GM23338 (cell line): ENCODE measurements around the gene TSPAN4. TPM values are rescaled to one million over a fixed set of nuclear protein-coding genes. Genes with fewer than 3 reads are reported as not detected.

Experiments used
- ATAC-seq: fragments of 200-7000 bp; cut with Tn5 transposase; 3 replicates; pipeline ENCODE4 v1.9.1; 2020
- DNase-seq: peaks from one replicate; pipeline ENCODE4 v3.0.0-alpha.2; 2015; ENCODE audit warnings: low spot score
- H2AFZ ChIP-seq: fragments of 200-600 bp; sonication (generic); 2 replicates; pipeline ENCODE4 v1.8.0; 2016; ENCODE audit warnings: antibody characterized with exemption, mild to moderate bottlenecking, moderate library complexity
- H3F3A ChIP-seq: fragments of 200-600 bp; sonication (generic); replicated peaks from 2 replicates; pipeline ENCODE4 v1.8.0; 2017; ENCODE audit warnings: antibody characterized with exemption, mixed run types, low read depth
- H3K27ac ChIP-seq: fragments of 200-600 bp; sonication (generic); 2 replicates; pipeline ENCODE4 v1.6.1; 2016; ENCODE audit warnings: low read depth
- H3K27me3 ChIP-seq: fragments of 200-600 bp; sonication (generic); 2 replicates; pipeline ENCODE4 v1.8.0; 2016; ENCODE audit warnings: mild to moderate bottlenecking, mixed run types, moderate library complexity; ENCODE audit not compliant: insufficient read depth
- H3K36me3 ChIP-seq: fragments of 200-600 bp; sonication (generic); 2 replicates; pipeline ENCODE4 v1.8.0; 2016; ENCODE audit warnings: mild to moderate bottlenecking; ENCODE audit not compliant: insufficient read depth
- H3K4me1 ChIP-seq: fragments of 200-600 bp; sonication (generic); 2 replicates; pipeline ENCODE4 v1.8.0; 2016; ENCODE audit warnings: mild to moderate bottlenecking, moderate library complexity; ENCODE audit not compliant: insufficient read depth
- H3K4me2 ChIP-seq: fragments of 200-600 bp; sonication (generic); 2 replicates; pipeline ENCODE4 v1.7.1; 2017; ENCODE audit warnings: mixed run types
- H3K4me3 ChIP-seq: fragments of 200-600 bp; sonication (generic); 2 replicates; pipeline ENCODE4 v1.6.1; 2016; ENCODE audit warnings: mixed run types
- H3K79me2 ChIP-seq: fragments of 200-600 bp; sonication (generic); replicated peaks from 2 replicates; pipeline ENCODE4 v1.8.0; 2017; ENCODE audit warnings: mild to moderate bottlenecking; ENCODE audit not compliant: insufficient read depth
- H3K9me2 ChIP-seq: fragments of 200-600 bp; sonication (generic); 2 replicates; pipeline ENCODE4 v1.8.0; 2017; ENCODE audit not compliant: insufficient read depth
- H4K20me1 ChIP-seq: fragments of 200-600 bp; sonication (generic); replicated peaks from 2 replicates; pipeline ENCODE4 v1.8.0; 2017; ENCODE audit warnings: mild to moderate bottlenecking; ENCODE audit not compliant: insufficient read depth
- H3K27ac Mint-ChIP-seq: 2 replicates; pipeline ENCODE4 v1.8.0; 2020; ENCODE audit warnings: inconsistent platforms, mild to moderate bottlenecking, moderate library complexity, mixed read lengths
- H3K27me3 Mint-ChIP-seq: 3 replicates; pipeline ENCODE4 v1.8.0; 2022; ENCODE audit warnings: low read depth, mild to moderate bottlenecking, moderate library complexity, mixed read lengths, inconsistent platforms; ENCODE audit not compliant: insufficient read depth, poor library complexity
- H3K36me3 Mint-ChIP-seq: 3 replicates; pipeline ENCODE4 v1.8.0; 2021; ENCODE audit warnings: low read depth, mild to moderate bottlenecking, inconsistent platforms, moderate library complexity, mixed read lengths
- H3K4me1 Mint-ChIP-seq: 3 replicates; pipeline ENCODE4 v1.8.0; 2020; ENCODE audit warnings: mild to moderate bottlenecking, inconsistent platforms, mixed read lengths
- H3K4me3 Mint-ChIP-seq: 3 replicates; pipeline ENCODE4 v1.8.0; 2021; ENCODE audit warnings: moderate library complexity, mild to moderate bottlenecking, inconsistent platforms, mixed read lengths
- H3K9me3 Mint-ChIP-seq: 3 replicates; pipeline ENCODE4 v1.8.0; 2020; ENCODE audit warnings: moderate library complexity, mild to moderate bottlenecking, inconsistent platforms, mixed read lengths
- CREB1 ChIP-seq: fragments of 250-450 bp; sonication (Bioruptor Pico); IDR thresholded peaks from 2 replicates; pipeline ENCODE4 v1.5.0; 2020; ENCODE audit warnings: low read depth, mild to moderate bottlenecking, moderate library complexity
- EZH2phosphoT487 ChIP-seq: fragments of 200-600 bp; sonication (generic); IDR thresholded peaks from one replicate; pipeline ENCODE4 v1.8.1; 2018; ENCODE audit warnings: antibody characterized with exemption; ENCODE audit not compliant: unreplicated experiment
- JUNB ChIP-seq: IDR thresholded peaks from one replicate; pipeline ENCODE4 v1.6.1; 2016; ENCODE audit warnings: antibody characterized with exemption; ENCODE audit not compliant: unreplicated experiment
- NANOG ChIP-seq: IDR thresholded peaks from 2 replicates; pipeline ENCODE4 v1.6.1; 2016; ENCODE audit warnings: antibody characterized with exemption, borderline replicate concordance
- POLR2AphosphoS5 ChIP-seq: IDR thresholded peaks from 2 replicates; pipeline ENCODE4 v1.6.1; 2016; ENCODE audit warnings: antibody characterized with exemption, low read depth
- STAT1 ChIP-seq: IDR thresholded peaks from one replicate; pipeline ENCODE4 v1.6.1; 2016; ENCODE audit warnings: antibody characterized with exemption; ENCODE audit not compliant: unreplicated experiment
- ZNF114 ChIP-seq: fragments of 250-450 bp; sonication (Bioruptor Pico); IDR thresholded peaks from 2 replicates; pipeline ENCODE4 v1.5.0; 2020; ENCODE audit warnings: mild to moderate bottlenecking, moderate library complexity
- ZNF331 ChIP-seq: fragments of 250-450 bp; sonication (Bioruptor Pico); IDR thresholded peaks from 2 replicates; pipeline ENCODE4 v1.5.0; 2020; ENCODE audit warnings: low read depth, mild to moderate bottlenecking, moderate library complexity
- long read RNA-seq: library from polyadenylated mRNA; unstranded; transcript quantifications from one replicate; pipeline ENCODE4 v2.0.0, GENCODE V29; 2020; ENCODE audit not compliant: unreplicated experiment
- polyA plus RNA-seq: library from polyadenylated mRNA; unstranded; fragments of >200 nt; fragmentation: Nextera tagmentation; extraction: Ambion mirVana; gene quantifications from 2 replicates; pipeline ENCODE4 v1.2.1, GENCODE V29; 2016
- total RNA-seq: library from RNA; depleted of rRNA; stranded (reverse); fragments of >200 nt; shearing (Covaris generic); gene quantifications from 2 replicates; pipeline ENCODE4 v1.2.3, GENCODE V29; 2014; rRNA removed
- TF ChIP-seq, protein P1 (sequence below), 2 experiments: fragments of 200-600 bp in 1 of 2; sonication (generic) in 1 of 2; conservative IDR thresholded peaks; 2 replicates each; pipeline versions ENCODE4 v1.5.1 to v1.6.1; 2016 to 2017; ENCODE audit warnings: antibody characterized with exemption in 2 of 2, low read depth in 2 of 2, mild to moderate bottlenecking in 2 of 2, moderate library complexity in 1 of 2
- TF ChIP-seq, protein P2 (sequence below): IDR thresholded peaks from one replicate; pipeline ENCODE4 v1.6.1; 2018; ENCODE audit warnings: antibody characterized with exemption; ENCODE audit not compliant: unreplicated experiment
- TF ChIP-seq, protein P3 (sequence below): IDR thresholded peaks from 2 replicates; pipeline ENCODE4 v1.6.1; 2016; ENCODE audit warnings: antibody characterized with exemption
- TF ChIP-seq, protein P4 (sequence below): fragments of 250-450 bp; sonication (Bioruptor Pico); IDR thresholded peaks from 2 replicates; pipeline ENCODE4 v1.5.0; 2020; ENCODE audit warnings: mild to moderate bottlenecking, moderate library complexity

Gene TSPAN4, protein sequence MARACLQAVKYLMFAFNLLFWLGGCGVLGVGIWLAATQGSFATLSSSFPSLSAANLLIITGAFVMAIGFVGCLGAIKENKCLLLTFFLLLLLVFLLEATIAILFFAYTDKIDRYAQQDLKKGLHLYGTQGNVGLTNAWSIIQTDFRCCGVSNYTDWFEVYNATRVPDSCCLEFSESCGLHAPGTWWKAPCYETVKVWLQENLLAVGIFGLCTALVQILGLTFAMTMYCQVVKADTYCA
- total RNA-seq, result 145 and 150 TPM in 2 replicates
- 76.8 and 88.4 TPM in 2 replicates for polyA plus RNA-seq
- long read RNA-seq, transcript TSPAN4-203 (9 exons, 1,423 nt), result major isoform, 9 of 21 reads
- long read RNA-seq, partial matches to known transcripts, result 1 of 21 reads
- long read RNA-seq, other reads (novel, unspliced or antisense), result 6 of 21 reads

DNA sequence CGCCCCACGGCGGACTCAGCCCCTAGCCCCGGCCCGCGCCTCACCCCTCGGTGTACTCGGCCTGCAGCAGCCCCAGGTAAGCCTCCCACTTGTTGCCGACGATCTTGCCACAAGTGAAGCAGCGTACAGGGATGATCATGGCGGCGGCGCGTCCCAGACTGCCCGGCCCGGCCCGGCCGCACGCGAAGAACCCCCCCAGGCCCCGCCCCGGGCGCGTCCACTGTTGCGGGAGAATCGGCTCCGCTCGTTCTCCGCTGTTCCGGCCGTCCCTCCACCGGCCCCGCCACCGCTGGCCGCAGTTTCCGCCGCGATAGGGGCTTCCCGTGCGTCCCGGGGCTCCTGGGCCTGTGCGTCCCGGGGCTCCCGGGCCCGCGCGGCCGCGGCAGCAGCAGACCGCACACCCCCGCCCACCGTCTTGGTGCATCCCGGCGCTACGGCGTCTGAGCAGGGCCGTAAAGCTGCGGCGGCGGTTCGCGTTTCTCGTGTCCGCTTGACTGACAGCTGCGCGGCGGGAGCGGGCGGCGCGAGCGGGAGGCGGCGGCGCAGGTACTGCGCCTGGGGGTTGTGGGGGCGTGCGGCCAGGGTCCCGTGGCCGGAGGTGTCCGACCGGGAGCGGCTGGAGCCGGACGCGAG is at the start of gene TSPAN4, which contains the start of gene POLR2L:
TSPAN4 (plus strand) TSS at position 483 of the 633 bp plus-strand sequence. CDS start 7,453 bp downstream, outside the sequence.
POLR2L (minus strand) TSS at position 160 of the 633 bp plus-strand sequence; CDS start at position 139, 21 bp downstream.
- TF ChIP-seq, protein P1, sequence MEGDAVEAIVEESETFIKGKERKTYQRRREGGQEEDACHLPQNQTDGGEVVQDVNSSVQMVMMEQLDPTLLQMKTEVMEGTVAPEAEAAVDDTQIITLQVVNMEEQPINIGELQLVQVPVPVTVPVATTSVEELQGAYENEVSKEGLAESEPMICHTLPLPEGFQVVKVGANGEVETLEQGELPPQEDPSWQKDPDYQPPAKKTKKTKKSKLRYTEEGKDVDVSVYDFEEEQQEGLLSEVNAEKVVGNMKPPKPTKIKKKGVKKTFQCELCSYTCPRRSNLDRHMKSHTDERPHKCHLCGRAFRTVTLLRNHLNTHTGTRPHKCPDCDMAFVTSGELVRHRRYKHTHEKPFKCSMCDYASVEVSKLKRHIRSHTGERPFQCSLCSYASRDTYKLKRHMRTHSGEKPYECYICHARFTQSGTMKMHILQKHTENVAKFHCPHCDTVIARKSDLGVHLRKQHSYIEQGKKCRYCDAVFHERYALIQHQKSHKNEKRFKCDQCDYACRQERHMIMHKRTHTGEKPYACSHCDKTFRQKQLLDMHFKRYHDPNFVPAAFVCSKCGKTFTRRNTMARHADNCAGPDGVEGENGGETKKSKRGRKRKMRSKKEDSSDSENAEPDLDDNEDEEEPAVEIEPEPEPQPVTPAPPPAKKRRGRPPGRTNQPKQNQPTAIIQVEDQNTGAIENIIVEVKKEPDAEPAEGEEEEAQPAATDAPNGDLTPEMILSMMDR (conservative IDR thresholded peaks at IDR 0.05; ENCODE audit: low read depth in 2 of 2), result no peak
- TF ChIP-seq NANOG (no peak), POLR2AphosphoS5 (peak; percentile 98), ZNF114 (no peak), EZH2phosphoT487 (no peak), CREB1 (CRISPR knock-in tag) (0 out of 2 replicates have a peak, but pooled peaks have one; percentile 26), ZNF331 (CRISPR knock-in tag) (no peak), JUNB (no peak), STAT1 (no peak)
- TF ChIP-seq, protein P2, sequence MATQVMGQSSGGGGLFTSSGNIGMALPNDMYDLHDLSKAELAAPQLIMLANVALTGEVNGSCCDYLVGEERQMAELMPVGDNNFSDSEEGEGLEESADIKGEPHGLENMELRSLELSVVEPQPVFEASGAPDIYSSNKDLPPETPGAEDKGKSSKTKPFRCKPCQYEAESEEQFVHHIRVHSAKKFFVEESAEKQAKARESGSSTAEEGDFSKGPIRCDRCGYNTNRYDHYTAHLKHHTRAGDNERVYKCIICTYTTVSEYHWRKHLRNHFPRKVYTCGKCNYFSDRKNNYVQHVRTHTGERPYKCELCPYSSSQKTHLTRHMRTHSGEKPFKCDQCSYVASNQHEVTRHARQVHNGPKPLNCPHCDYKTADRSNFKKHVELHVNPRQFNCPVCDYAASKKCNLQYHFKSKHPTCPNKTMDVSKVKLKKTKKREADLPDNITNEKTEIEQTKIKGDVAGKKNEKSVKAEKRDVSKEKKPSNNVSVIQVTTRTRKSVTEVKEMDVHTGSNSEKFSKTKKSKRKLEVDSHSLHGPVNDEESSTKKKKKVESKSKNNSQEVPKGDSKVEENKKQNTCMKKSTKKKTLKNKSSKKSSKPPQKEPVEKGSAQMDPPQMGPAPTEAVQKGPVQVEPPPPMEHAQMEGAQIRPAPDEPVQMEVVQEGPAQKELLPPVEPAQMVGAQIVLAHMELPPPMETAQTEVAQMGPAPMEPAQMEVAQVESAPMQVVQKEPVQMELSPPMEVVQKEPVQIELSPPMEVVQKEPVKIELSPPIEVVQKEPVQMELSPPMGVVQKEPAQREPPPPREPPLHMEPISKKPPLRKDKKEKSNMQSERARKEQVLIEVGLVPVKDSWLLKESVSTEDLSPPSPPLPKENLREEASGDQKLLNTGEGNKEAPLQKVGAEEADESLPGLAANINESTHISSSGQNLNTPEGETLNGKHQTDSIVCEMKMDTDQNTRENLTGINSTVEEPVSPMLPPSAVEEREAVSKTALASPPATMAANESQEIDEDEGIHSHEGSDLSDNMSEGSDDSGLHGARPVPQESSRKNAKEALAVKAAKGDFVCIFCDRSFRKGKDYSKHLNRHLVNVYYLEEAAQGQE, result no peak
- TF ChIP-seq, protein P3, sequence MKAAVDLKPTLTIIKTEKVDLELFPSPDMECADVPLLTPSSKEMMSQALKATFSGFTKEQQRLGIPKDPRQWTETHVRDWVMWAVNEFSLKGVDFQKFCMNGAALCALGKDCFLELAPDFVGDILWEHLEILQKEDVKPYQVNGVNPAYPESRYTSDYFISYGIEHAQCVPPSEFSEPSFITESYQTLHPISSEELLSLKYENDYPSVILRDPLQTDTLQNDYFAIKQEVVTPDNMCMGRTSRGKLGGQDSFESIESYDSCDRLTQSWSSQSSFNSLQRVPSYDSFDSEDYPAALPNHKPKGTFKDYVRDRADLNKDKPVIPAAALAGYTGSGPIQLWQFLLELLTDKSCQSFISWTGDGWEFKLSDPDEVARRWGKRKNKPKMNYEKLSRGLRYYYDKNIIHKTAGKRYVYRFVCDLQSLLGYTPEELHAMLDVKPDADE, result 0 out of 2 replicates have a peak, but pooled peaks have one; percentile 12
- TF ChIP-seq, protein P4, sequence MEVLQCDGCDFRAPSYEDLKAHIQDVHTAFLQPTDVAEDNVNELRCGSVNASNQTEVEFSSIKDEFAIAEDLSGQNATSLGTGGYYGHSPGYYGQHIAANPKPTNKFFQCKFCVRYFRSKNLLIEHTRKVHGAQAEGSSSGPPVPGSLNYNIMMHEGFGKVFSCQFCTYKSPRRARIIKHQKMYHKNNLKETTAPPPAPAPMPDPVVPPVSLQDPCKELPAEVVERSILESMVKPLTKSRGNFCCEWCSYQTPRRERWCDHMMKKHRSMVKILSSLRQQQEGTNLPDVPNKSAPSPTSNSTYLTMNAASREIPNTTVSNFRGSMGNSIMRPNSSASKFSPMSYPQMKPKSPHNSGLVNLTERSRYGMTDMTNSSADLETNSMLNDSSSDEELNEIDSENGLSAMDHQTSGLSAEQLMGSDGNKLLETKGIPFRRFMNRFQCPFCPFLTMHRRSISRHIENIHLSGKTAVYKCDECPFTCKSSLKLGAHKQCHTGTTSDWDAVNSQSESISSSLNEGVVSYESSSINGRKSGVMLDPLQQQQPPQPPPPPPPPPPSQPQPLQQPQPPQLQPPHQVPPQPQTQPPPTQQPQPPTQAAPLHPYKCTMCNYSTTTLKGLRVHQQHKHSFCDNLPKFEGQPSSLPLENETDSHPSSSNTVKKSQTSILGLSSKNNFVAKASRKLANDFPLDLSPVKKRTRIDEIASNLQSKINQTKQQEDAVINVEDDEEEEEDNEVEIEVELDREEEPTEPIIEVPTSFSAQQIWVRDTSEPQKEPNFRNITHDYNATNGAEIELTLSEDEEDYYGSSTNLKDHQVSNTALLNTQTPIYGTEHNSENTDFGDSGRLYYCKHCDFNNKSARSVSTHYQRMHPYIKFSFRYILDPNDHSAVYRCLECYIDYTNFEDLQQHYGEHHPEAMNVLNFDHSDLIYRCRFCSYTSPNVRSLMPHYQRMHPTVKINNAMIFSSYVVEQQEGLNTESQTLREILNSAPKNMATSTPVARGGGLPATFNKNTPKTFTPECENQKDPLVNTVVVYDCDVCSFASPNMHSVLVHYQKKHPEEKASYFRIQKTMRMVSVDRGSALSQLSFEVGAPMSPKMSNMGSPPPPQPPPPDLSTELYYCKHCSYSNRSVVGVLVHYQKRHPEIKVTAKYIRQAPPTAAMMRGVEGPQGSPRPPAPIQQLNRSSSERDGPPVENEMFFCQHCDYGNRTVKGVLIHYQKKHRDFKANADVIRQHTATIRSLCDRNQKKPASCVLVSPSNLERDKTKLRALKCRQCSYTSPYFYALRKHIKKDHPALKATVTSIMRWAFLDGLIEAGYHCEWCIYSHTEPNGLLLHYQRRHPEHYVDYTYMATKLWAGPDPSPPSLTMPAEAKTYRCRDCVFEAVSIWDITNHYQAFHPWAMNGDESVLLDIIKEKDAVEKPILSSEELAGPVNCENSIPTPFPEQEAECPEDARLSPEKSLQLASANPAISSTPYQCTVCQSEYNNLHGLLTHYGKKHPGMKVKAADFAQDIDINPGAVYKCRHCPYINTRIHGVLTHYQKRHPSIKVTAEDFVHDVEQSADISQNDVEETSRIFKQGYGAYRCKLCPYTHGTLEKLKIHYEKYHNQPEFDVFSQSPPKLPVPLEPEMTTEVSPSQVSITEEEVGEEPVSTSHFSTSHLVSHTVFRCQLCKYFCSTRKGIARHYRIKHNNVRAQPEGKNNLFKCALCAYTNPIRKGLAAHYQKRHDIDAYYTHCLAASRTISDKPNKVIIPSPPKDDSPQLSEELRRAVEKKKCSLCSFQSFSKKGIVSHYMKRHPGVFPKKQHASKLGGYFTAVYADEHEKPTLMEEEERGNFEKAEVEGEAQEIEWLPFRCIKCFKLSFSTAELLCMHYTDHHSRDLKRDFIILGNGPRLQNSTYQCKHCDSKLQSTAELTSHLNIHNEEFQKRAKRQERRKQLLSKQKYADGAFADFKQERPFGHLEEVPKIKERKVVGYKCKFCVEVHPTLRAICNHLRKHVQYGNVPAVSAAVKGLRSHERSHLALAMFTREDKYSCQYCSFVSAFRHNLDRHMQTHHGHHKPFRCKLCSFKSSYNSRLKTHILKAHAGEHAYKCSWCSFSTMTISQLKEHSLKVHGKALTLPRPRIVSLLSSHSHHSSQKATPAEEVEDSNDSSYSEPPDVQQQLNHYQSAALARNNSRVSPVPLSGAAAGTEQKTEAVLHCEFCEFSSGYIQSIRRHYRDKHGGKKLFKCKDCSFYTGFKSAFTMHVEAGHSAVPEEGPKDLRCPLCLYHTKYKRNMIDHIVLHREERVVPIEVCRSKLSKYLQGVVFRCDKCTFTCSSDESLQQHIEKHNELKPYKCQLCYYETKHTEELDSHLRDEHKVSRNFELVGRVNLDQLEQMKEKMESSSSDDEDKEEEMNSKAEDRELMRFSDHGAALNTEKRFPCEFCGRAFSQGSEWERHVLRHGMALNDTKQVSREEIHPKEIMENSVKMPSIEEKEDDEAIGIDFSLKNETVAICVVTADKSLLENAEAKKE (CRISPR knock-in tag), result no peak
- peak within 1 kb of the TSS; percentile 99 for H3K27ac ChIP-seq
- H3K4me2 ChIP-seq, result peak within 1 kb of the TSS; percentile 91

More for the DNA sequence above, at the start of gene TSPAN4, which contains the start of gene POLR2L:
- DNase-seq, result peak; percentile 96
- H3F3A ChIP-seq, result peaks cover 20% of the 10 kb centered on the region; the same call in 1 of the 2 replicates
- H3K4me3 ChIP-seq, result peak within 1 kb of the TSS; percentile 98
- H3K27ac Mint-ChIP-seq, result peak within 1 kb of the TSS; percentile 88; the same call in 1 of the 2 replicates
- no peaks in the 10 kb centered on the region for H3K27me3 ChIP-seq
- peaks cover 36% of the 10 kb centered on the region for H3K36me3 Mint-ChIP-seq
- ATAC-seq, result peak; percentile 10
- H2AFZ ChIP-seq, result peak within 1 kb of the TSS; percentile 88
- H3K9me2 ChIP-seq, result no peaks in the 10 kb centered on the region
- peaks cover 27% of the 10 kb centered on the region for H4K20me1 ChIP-seq
- H3K4me1 Mint-ChIP-seq, result peaks cover 29% of the 10 kb centered on the region
- peaks cover 19% of the 10 kb centered on the region for H3K79me2 ChIP-seq
- peaks cover 6% of the 10 kb centered on the region; the same call in 1 of the 2 replicates for H3K36me3 ChIP-seq
- H3K9me3 Mint-ChIP-seq, result no peaks in the 10 kb centered on the region
- H3K4me3 Mint-ChIP-seq, result peak within 1 kb of the TSS; percentile 88
- peaks cover 25% of the 10 kb centered on the region for H3K4me1 ChIP-seq
- H3K27me3 Mint-ChIP-seq, result peaks cover 31% of the 10 kb centered on the region
